HEK293 (cell line): ENCODE results near the gene TCF20.

ENCODE experiments used
- ATF2 ChIP-seq: fragments of 450-650 bp; formaldehyde crosslinking; IDR thresholded peaks from 2 replicates; pipeline ENCODE4 v1.5.1; 2016; ENCODE audit warnings: missing biosample characterization, missing genetic modification characterization, low read depth
- BCL11B ChIP-seq: fragments of 450-650 bp; formaldehyde crosslinking; IDR thresholded peaks from 2 replicates; pipeline ENCODE4 v1.5.1; 2016; ENCODE audit warnings: low read depth, missing biosample characterization, missing genetic modification characterization
- SP2 ChIP-seq: fragments of 450-650 bp; formaldehyde crosslinking; IDR thresholded peaks from 2 replicates; pipeline ENCODE4 v1.5.1; 2016; ENCODE audit warnings: missing biosample characterization, missing genetic modification characterization
- ZBTB1 ChIP-seq: fragments of 450-650 bp; formaldehyde crosslinking; IDR thresholded peaks from 2 replicates; pipeline ENCODE4 v1.5.1; 2016; ENCODE audit warnings: missing biosample characterization, missing genetic modification characterization
- ZBTB20 ChIP-seq: fragments of 450-650 bp; formaldehyde crosslinking; IDR thresholded peaks from 2 replicates; pipeline ENCODE4 v1.5.1; 2016; ENCODE audit warnings: missing biosample characterization, missing genetic modification characterization
- ZBTB7A ChIP-seq: fragments of 450-650 bp; formaldehyde crosslinking; IDR thresholded peaks from 2 replicates; pipeline ENCODE4 v1.5.1; 2016; ENCODE audit warnings: low read depth, missing biosample characterization, missing genetic modification characterization
- ZNF670 ChIP-seq: fragments of 450-650 bp; formaldehyde crosslinking; IDR thresholded peaks from 2 replicates; pipeline ENCODE4 v1.5.1; 2016; ENCODE audit warnings: missing biosample characterization, missing genetic modification characterization, low read depth
- TF ChIP-seq, protein P1 (sequence below): fragments of 450-650 bp; formaldehyde crosslinking; IDR thresholded peaks from 2 replicates; pipeline ENCODE4 v1.5.1; 2016; ENCODE audit warnings: missing biosample characterization, missing genetic modification characterization

DNA sequence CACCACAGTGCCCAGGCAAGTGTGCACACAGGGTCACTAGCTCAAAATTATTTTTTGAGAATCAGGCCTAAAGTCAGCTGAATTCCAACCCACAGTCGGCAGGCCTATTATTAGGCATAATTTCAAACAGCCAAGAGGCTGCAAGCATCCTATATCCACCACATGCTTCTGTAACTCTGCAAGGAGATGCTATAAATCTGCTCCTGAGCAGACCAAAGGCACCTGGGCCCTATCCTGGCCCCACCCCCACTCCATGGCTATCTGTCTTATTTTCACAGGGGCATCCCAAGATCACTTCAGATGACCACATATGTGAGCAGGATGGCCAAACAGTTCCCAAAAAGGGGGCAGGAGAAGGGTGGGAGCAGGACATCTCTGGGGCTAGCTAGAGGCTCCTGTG lies 44.6 kb downstream of the TCF20 start:
- TF ChIP-seq ZNF670 (tag by site-specific recombination) (no peak), ATF2 (tag by site-specific recombination) (no peak), SP2 (tag by site-specific recombination) (no peak), ZBTB1 (no peak), ZBTB20 (tag by site-specific recombination) (no peak), ZBTB7A (no peak), BCL11B (no peak)
- TF ChIP-seq, protein P1, sequence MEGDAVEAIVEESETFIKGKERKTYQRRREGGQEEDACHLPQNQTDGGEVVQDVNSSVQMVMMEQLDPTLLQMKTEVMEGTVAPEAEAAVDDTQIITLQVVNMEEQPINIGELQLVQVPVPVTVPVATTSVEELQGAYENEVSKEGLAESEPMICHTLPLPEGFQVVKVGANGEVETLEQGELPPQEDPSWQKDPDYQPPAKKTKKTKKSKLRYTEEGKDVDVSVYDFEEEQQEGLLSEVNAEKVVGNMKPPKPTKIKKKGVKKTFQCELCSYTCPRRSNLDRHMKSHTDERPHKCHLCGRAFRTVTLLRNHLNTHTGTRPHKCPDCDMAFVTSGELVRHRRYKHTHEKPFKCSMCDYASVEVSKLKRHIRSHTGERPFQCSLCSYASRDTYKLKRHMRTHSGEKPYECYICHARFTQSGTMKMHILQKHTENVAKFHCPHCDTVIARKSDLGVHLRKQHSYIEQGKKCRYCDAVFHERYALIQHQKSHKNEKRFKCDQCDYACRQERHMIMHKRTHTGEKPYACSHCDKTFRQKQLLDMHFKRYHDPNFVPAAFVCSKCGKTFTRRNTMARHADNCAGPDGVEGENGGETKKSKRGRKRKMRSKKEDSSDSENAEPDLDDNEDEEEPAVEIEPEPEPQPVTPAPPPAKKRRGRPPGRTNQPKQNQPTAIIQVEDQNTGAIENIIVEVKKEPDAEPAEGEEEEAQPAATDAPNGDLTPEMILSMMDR (tag by site-specific recombination), result no peak
